Measurements from ENCODE around the gene ENAH.

GRCh38 chr1:225454733-225455132, 198.2 kb downstream of the ENAH start:
- TF ChIP-seq SIN3A (IDR thresholded peaks at IDR 0.05; ENCODE audit: borderline replicate concordance, insufficient read depth, low read length) (no peak), TAF1 (IDR thresholded peaks at IDR 0.05; ENCODE audit: borderline replicate concordance, insufficient read depth, low read length) (no peak), POLR2AphosphoS5 (IDR thresholded peaks at IDR 0.05; ENCODE audit: low read depth, low read length) (no peak), REST (IDR thresholded peaks at IDR 0.05; ENCODE audit: insufficient read depth in 1 of 2, low read depth in 2 of 2, low read length in 2 of 2) (no peak)
